ENCODE measurements around the gene CIITA.

The CIITA gene

GRCh38 chr16:10847176-10847575, 29.8 kb upstream of the CIITA start:
- no peak overlapping the region for H3K27ac ChIP-seq
- TF ChIP-seq CTCF (conservative IDR thresholded peaks at IDR 0.05) = no peak

GRCh38 chr16:10849736-10850477, 27.1 kb upstream of the CIITA start:
- H3K27ac ChIP-seq = no peak overlapping the region
- TF ChIP-seq CTCF (conservative IDR thresholded peaks at IDR 0.05) = no peak

- no peak overlapping the region for H3K27ac ChIP-seq
- no peak for TF ChIP-seq CTCF (conservative IDR thresholded peaks at IDR 0.05)
Measured at GRCh38 chr16:10850478-10850850, 26.5 kb upstream of the CIITA start.

- TF ChIP-seq CTCF (conservative IDR thresholded peaks at IDR 0.05) = no peak
- H3K27ac ChIP-seq = no peak overlapping the region
Measured at GRCh38 chr16:10851512-10851911, 25.5 kb upstream of the CIITA start.

GRCh38 chr16:10852286-10852685, 24.7 kb upstream of the CIITA start:
- no peak for TF ChIP-seq CTCF (conservative IDR thresholded peaks at IDR 0.05)
- H3K27ac ChIP-seq = no peak overlapping the region

GRCh38 chr16:10852948-10853347, 24.1 kb upstream of the CIITA start:
- no peak for TF ChIP-seq CTCF (conservative IDR thresholded peaks at IDR 0.05)
- H3K27ac ChIP-seq = no peak overlapping the region

- no peak overlapping the region for H3K27ac ChIP-seq
- TF ChIP-seq CTCF (conservative IDR thresholded peaks at IDR 0.05) = no peak
Measured at GRCh38 chr16:10856042-10856441, 21.0 kb upstream of the CIITA start.

All from VCaP (cell line).